NCI-H1417 treated with DMSO at 0.1 percent for 48 hours (cell line): ENCODE measurements around the gene GPRC5D.

Experiments used
- DNase-seq: peaks from one replicate; lab custom pipeline; 2025; lab: John Stamatoyannopoulos, UW

The GPRC5D gene

DNA sequence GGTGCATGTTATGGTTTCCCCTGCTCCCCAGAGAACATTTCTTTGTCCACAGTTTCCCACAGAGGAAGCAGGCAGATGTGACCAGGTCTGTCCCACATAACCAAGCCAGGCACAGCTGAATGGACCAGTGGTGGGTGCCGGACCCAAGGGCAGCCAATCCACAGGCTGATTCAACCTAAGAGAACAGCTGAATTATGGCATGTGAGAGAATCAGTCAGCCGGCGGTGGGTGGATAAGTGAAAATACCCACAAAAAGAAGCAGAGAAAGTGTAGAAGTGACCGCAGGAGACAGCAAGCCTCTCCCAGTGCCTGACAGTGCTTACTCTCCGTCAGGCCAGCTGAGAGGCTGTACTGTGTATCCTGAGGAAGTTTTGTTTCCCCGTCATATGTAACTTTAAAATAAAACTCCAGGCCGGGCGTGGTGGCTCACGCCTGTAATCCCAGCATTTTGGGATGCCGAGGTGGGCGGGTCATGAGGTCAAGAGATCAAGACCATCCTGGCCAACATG is 14.9 kb downstream of the GPRC5D start:
- DNase-seq: no peak

DNA sequence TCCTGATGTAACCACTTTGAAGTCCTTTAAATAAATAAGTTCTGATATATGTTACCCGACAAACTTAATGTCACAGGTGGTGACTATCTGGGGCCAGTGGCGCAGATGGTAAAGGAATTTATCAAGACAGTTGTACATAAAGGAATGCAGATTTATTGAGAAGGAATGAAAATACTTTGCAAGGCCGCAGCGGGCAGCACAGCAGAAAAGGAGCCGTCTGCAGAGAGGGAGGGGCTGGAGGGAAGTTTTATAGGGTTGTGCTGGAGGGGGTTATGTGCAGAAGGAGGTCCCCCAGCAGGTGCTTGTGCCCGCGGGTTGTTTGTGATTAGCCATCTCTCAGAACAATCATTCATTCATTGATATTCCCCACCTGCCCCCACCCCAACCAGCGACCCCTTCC is 17.4 kb downstream of the GPRC5D start:
- no peak for DNase-seq

DNA sequence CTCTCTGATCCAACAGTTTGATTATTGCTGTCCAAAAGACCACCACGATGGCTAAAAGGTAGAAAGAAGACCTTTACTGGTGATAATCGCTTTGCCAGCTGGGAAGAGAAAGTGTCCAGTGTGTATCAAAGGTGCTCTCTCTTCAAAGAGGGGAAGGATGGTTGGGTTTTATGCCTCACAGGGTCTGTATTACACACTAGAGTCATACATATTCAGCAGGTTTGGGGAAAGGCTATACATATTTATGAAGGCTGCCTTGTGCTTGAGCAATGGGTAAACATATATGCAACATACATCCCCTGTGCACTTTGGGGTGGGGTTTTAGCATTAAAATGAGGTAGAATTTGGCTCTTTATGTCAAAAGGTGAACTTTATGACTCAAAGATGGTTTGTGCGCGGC is 18.2 kb downstream of the GPRC5D start:
- DNase-seq: no peak

DNA sequence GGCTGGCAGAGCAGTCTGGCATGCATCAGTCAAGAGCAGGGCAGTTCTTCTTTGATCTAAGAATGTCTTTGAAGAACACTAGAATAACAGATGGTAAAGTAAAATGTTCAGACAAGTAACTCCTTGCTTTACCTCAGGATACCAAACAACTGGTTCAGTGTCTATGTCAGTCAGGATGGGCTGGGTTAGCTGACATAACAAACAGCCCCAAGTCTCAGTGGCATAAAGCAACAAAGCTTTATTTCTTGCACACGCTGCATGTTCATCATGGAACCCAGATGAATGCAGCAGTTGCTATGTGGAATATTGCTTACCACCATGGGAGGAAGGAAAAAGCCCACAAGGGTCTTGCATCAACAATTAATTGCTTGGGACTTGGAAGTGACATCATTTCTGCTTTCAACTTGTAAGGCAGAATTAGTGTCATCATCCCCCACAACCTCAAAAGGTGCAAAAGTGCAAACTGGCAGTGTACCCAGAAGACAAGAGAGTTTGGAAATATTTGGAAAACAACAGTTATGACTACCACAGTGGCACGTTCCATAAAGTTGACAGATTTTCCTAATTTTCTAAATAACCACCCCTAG is 21.2 kb downstream of the GPRC5D start:
- DNase-seq: no peak

DNA sequence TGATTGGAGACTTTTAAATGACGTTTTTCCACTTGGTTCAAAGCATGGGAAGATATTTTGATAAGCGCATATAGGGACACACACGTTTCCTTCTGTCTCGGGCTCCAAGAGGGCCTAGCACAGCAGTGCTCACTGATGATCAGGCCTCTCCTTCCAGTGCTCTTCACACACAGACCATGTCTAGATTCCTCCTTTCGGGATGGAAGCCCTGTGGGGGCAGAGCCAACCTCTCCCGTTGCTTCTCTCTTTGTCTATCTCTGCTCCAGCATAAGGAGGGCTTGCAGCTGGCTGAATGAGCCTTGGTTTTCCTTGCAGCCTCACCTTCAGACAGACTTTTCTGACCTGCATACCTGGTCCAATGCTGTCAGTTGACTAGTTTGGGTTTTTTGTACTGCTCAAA is 22.3 kb downstream of the GPRC5D start:
- no peak for DNase-seq

DNA sequence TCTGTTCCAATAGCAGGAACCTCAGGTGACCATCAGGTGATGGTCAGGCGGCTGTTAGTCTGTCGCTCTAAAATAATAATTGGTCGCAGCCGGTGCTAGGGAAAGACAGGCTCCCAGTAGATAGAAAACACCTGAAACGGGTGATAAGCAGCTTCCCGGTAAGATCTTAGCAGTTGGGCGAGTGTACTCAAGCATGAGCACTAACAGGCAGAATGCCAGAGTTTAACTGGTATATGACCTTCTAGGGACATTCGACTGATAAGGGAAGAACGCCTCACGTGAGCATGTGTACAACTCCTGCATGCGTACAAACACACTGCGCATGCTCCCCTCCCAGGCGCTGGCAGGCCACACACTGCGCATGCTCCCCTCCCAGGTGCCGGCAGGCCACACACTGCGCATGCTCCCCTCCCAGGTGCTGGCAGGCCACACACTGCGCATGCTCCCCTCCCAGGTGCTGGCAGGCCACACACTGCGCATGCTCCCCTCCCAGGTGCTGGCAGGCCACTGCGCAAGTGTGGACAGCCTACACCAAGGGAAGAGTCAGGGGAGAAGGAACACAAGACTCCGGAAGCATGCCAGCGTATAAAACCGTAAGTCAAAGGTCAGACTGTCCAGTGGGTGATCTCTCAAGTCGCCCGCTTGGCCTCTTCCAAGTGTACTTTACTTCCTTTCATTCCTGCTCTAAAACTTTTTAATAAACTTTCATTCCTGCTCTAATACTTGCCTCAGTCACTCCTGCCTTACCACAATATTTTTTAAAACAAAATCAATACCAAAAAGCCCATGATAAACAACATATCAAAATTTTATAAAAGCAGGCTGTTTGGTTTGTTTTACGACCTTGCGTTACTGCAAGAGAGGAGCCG is 24.5 kb downstream of the GPRC5D start:
- no peak for DNase-seq

DNA sequence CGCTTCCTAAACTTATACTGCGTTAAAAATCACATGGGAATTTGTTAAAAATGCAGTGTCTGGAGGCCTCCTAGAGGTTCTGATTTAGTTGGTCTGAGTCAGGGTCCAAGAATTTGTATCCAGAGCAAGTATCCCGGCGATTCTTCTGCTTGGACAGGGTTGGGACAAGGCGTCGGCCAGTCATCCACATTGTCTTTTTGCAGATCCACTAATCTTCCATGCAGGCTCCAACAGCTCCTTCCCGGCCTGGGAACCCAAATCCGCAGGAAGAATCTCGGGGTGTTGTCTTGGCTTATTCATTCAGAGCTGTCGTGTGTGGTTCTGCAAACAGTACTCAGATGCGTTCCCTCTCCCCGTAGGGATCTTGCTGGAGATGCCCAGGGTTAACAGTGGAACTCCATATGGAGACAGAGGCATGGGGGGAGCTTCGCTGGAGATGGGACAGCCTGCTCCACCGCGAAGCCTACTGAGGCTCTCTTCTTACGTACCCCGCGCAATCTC is 25.3 kb downstream of the GPRC5D start:
- no peak for DNase-seq

DNA sequence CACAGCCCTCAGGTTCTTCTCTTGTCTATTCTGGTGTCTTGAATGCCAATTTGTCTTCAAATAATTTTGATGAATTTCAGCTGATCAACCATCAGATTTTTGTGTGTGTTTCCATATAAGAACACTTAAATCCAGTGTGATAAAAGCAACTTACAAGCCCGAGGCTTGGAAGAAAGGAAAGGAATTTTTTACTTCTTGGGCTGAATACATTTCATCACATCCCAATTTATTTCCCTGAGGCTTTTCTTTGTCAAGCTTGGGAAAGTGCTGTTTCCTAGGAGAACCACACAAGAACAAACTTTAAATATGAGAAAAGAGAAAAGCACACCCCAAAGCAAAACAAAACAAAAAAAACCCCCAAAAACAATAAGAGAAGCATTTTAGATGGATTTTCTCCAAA is 26.6 kb downstream of the GPRC5D start:
- DNase-seq: no peak

DNA sequence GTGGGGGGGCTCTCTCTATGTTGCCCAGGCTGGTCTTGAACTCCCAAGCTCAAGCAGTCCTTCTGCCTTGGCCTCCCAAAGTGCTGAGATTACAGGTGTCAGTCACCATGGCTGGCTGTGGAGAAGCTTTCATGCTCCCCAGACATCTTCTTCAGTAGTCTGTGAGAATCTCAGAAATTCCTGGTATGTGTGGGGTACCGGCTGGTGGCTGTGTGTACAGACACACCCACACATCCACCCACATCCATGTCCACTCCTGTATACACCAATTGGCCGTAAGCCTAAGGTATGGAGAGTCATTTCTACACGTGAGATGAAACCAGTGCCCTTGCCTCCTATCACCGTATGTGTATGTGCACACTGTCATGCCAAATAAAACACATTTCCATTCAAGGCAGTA is 27.8 kb downstream of the GPRC5D start:
- no peak for DNase-seq

DNA sequence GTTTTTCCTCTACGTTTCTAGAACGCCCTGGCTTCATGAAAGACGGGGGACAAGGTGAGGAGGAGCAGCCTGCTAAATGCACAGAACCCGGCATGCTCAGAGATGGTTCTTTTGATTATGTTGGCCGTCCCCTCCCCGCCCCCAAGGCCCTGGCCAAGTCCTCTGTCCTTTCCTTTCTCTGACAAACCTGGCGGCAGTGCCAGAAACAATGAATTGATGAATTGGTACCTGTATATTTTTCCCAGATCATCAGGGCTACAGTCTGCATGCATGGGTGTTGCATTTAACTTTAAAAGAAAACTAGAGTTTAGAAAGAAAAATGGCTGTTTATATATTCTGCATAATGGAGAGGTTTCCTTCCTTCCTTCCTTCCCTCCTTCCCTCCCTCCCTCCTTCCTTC is 29.0 kb downstream of the GPRC5D start:
- DNase-seq: no peak

DNA sequence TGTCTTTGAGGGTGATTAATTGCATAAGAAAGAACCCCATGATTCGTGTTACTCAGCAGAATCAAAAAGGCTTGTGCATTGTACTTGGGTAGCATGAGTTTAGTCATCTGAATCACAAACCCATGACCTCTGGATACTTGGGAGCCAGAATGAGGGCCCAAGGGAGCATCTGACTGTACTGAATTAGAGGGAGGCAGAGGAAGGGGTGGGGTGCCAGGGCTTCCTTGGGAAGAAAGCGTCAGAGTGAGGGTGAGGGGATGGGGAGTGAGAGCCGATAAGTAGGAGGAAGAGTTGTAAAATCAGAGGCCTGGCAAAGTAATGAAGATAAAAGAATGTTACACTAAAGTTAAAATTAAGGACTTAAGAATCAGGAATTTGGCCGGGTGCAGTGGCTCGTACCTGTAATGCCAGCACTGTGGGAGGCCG is 29.8 kb downstream of the GPRC5D start:
- DNase-seq: no peak

DNA sequence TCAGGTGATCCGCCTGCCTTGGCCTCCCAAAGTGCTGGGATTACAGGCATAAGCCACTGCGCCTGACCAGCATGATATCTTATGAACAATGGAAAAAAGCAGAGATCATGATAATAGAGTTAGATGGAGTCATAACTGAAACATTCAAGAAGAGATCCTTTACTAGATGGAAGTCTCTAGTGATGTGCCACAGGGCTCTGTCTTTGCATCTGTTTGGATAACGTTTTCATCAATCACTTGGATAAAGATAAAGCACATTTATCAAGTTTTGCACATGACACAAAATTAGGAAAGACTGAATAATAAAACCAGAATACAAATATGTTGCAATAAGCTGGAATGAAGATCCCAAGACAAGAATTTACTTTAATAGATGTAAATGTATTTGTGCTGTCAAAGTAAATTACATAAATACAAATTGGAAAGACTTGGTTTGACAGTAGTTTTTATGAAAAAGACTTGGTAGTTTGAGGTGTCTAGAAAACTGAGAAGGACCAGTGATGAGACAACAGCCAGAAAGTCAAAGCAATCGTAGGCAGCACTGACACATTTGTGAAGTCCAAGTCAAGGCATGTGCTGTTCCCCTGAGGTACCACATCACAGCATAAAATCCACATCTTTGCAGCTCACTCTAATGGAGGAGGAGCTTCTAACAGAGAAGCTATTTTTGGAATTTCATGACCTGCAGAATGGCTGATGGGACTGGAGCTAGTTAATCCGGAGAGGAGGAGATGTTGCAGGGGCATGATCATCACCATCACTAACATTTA is 32.1 kb downstream of the GPRC5D start:
- no peak for DNase-seq

DNA sequence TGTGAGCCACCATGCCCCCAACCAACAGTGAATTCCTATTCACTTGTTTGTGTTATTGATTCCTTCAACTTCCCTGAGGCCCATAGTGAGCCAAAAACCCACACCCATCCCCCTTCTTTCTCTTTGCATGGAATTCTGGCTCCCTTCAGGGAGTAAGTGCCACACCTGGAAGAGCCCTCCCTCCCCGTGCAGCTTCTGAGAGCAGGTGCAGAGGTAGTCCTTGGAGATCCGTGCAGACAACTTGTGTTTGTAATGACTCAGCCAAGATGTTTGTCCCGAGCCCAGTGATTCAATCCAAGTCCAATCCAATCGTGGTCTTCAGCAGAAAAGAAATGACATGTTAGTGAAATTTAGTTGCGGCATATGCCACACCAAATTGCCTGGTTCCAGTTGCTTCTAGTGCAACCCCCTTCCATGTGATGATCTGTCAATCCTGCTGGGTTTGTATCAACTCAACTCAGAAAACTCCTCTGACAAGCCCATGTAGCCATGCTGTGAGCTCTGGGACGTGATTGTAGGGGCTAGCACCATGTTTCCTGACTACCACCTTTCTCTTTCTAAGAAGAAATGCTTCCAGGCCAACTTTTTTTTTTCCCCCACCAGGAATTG is 33.1 kb downstream of the GPRC5D start:
- no peak for DNase-seq

DNA sequence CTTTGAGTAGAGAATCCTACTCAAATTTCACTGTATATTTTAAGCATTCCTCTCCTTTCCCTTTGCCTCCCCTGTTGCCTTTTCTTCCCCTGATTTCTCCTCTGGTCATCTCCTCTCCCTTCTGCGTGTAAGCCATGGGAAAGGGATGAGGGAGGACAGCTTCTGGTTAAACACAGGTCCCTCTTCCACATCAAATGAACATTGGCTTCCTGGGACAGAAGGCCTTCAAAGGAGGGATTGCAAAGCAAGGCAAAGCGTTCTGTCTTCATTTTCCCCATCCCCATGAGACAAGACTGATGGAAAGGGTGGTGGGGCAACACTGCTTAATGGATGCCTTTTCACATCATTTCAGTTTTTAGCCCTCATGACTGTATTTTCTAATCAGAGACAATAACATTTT is 34.5 kb downstream of the GPRC5D start:
- no peak for DNase-seq

DNA sequence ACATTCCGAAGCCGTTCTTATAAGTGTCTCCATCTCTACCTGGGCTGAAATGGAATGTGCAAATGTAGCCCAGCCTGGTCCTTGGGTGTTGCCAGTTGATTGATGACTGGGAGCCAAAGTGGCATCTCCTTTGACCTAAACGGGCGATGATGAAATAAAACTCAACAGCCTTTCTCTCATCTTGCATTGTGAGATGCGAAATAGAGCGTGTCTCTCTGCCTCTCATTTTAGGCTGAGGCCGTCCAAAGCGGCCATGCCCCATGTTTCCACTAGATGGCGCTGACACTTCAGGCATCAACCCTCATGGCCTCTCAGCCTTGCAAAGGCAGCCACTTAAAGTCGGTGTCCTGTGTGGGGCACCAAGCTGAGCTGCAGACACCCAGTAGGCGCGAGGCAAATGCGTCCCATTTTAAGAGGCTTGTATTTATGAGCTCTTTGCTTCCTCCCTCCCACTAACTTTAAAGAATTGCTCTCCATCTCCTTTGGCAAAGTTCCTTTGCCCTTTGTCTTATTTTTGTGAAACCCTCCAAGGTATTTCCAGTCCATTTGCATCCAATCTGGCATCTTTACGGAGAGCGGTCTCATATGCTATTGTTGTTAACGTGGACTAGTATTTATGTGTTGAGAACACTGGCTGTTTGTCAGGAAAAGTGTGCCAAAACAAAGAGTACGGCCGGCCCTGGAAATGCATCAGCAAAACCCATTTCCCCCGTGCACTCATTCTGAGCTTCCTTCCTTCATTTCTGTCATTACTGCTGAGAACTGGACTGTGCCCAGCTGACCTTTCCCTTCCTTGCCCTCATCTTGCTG is 35.6 kb downstream of the GPRC5D start:
- DNase-seq: no peak

DNA sequence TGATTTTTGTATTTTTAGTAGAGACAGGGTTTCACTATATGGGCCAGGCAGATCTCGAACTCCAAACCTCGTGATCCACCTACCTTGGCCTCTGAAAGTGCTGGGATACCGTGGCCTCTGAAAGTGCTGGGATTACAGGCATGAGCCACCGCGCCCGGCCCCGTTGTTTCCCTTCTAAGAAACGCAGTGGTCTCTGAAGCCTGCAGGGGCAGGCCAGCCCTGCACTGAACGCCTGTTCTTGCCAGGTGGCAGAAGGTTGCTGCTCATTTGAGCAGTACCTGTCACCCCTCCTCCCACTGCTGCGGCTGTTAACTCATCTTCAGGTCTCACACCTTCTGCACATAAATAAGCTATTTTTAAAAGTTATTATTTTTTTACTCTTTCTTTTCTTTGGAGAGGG is 36.3 kb downstream of the GPRC5D start:
- DNase-seq: no peak

DNA sequence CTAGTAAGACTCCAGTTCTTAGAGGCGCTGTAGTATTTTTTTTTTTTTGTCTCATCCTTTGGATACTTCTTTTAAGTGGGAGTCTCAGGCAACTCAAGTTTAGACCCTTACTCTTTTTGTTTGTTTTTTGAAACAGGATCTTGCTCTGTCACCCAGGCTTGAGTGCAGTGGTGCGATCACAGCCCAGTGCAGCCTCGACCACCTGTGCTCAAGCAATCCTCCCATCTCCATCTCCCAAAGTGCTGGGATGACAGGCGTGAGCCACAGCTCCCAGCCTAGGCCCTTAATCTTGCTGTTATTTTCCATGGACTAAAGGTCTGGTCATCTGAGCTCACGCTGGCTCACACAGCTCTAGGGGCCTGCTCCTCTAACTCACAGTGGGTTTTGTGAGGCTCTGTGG is 39.3 kb downstream of the GPRC5D start:
- DNase-seq: no peak

DNA sequence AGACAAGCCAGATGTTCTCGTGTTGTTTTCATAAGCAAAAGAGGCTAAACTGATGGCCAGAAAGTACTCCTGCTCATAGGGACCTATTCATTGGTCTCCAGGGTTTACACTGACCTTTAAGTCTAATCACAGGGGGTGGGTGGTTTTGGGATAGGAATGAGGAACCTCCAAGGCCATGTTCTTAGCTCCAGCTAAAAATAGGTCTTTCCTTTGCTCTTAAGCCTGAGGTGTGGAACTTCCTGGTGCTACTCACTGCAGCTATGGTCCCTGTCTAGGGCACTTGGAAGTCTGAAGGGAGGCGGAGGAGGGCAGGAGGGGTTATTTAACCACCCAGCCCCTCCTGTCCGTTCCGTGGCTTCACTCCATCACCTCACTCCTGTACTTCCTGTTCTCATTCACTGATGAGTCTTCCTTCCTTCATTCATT is 42.0 kb downstream of the GPRC5D start:
- no peak for DNase-seq

DNA sequence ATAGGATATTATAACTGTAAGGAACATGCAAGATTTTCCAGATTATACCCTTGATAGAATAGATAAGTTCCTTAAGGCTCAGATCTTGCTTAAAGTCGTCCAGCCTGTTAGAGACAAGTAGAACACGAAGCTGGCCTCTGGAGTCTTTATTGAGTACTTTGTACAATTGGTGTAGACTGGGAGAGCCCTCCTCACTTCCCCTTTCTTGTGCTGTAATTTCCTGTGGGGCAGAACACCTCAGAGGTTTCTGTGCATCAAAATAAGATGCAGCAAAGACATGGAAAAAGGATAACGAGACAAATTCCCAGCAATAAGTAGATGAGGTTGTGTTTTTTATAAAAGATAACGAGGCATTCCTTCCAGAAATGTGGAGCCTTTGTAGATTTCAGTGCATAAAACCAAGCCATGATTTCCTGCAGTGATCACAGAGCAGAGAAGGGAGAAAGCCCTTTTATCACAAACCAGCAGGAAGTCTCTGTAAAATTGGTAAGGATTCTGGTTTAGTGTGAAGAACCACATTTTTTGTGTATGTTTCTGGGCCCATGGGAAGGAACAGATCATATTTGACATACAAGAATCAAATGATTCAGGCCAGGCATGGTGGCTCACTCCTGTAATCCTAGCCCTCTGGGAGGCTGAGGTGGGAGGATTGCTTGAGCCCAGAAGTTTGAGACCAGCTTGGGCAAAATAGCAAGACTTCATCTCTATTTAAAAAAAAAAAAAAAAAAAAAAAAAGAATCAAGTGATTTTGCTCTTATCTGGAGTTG is 42.6 kb downstream of the GPRC5D start:
- no peak for DNase-seq

DNA sequence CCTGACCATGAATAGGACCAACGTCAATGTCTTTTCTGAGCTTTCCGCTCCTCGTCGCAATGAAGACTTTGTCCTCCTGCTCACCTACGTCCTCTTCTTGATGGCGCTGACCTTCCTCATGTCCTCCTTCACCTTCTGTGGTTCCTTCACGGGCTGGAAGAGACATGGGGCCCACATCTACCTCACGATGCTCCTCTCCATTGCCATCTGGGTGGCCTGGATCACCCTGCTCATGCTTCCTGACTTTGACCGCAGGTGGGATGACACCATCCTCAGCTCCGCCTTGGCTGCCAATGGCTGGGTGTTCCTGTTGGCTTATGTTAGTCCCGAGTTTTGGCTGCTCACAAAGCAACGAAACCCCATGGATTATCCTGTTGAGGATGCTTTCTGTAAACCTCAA is 43.3 kb downstream of the GPRC5D start:
- DNase-seq: no peak

DNA sequence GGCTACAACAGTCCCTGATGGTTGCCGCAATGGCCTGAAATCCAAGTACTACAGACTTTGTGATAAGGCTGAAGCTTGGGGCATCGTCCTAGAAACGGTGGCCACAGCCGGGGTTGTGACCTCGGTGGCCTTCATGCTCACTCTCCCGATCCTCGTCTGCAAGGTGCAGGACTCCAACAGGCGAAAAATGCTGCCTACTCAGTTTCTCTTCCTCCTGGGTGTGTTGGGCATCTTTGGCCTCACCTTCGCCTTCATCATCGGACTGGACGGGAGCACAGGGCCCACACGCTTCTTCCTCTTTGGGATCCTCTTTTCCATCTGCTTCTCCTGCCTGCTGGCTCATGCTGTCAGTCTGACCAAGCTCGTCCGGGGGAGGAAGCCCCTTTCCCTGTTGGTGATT is 43.7 kb downstream of the GPRC5D start:
- DNase-seq: no peak
